ENCODE data around the gene POM121L2. TPM values are rescaled to one million over a fixed set of nuclear protein-coding genes. Genes with fewer than 3 reads are reported as not detected.
A peak's percentile ranks its signal among the peaks of the same experiment; 100 is the strongest.
"Not testable (repeated sequence)": the region's sequence is repeated elsewhere in the genome, so short reads cannot be mapped to it uniquely, and the experiment has no call there.

POM121L2 gene
- total RNA-seq, 1 donor from 2014 or later = not detected

DNA sequence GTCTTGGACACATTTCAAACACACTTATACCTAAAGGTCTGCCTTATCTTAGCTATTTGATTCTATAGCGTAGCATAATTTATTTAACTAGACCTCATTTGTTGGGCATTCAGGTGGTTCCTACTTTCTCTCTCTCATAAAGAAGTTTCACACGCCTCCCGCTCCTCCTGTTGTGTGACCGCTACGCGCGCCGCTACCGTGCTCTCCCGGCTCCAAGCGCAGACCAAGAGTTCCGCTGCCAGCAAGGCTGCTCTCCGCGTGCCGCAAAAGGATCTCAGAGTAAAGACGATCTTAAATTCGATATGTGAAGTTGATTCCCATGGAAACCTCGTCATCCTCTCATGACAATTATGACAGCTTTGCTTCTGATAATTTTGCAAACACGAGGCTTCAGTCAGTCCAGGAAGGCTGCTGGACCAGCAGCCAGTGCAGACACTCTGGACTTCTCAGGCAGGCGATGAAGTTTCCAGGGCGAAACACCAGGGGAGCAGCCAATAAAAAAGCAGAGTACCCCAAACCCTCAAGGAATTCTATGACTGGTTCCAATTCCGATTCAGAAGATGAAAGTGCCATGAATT, 44.1 kb downstream of the POM121L2 start:
- H3K27ac Mint-ChIP-seq (ENCODE audit: unreplicated experiment) = no peak overlapping the region

DNA sequence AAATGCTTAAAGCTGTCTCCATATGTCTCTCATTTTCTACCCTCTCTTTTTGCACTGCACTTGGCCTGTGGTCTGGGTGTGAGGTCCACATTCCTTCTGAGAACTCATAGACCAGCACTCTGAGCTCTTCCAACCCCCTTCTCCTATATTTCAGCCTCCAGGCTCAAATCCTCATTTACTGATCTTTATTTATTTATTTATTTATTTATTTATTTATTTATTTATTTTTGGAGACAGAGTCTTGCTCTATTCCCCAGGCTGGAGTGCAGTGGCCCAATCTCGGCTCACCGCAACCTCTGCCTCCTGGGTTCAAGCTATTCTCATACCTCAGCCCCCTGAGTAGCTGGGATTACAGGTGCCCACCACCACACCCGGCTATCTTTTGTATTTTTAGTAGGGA, 45.1 kb downstream of the POM121L2 start:
- H3K27ac Mint-ChIP-seq (ENCODE audit: unreplicated experiment); H3K9me3 Mint-ChIP-seq (ENCODE audit: unreplicated experiment); H3K36me3 Mint-ChIP-seq (ENCODE audit: unreplicated experiment); H3K4me1 Mint-ChIP-seq (ENCODE audit: low read depth, unreplicated experiment); H3K4me3 Mint-ChIP-seq (ENCODE audit: unreplicated experiment); DNase-seq; H3K27me3 Mint-ChIP-seq (ENCODE audit: unreplicated experiment): not testable (repeated sequence)

More for the DNA sequence above, 44.1 kb downstream of the POM121L2 start:
- H3K27me3 Mint-ChIP-seq (ENCODE audit: unreplicated experiment) = peaks cover 2% of the 10 kb centered on the region
- no peak for TF ChIP-seq CTCF (IDR thresholded peaks at IDR 0.05; ENCODE audit: partially characterized antibody, unreplicated experiment)
- H3K9me3 Mint-ChIP-seq (ENCODE audit: unreplicated experiment) = no peaks in the 10 kb centered on the region
- no peaks in the 10 kb centered on the region for H3K4me1 Mint-ChIP-seq (ENCODE audit: low read depth, unreplicated experiment)
- peak overlapping the region; percentile 81 for H3K4me3 Mint-ChIP-seq (ENCODE audit: unreplicated experiment)
- no peaks in the 10 kb centered on the region for H3K36me3 Mint-ChIP-seq (ENCODE audit: unreplicated experiment)
- DNase-seq = peak; percentile 32

GRCh38 chr6:27263886-27264285, 48.2 kb downstream of the POM121L2 start:
- Mint-ChIP-seq H3K9me3 (ENCODE audit: unreplicated experiment) (no peaks in the 10 kb centered on the region), H3K36me3 (ENCODE audit: unreplicated experiment) (no peaks in the 10 kb centered on the region), H3K27me3 (ENCODE audit: unreplicated experiment) (peaks cover 9% of the 10 kb centered on the region), H3K27ac (ENCODE audit: unreplicated experiment) (no peak overlapping the region), H3K4me3 (ENCODE audit: unreplicated experiment) (no peak overlapping the region), H3K4me1 (ENCODE audit: low read depth, unreplicated experiment) (no peaks in the 10 kb centered on the region)
- no peak for TF ChIP-seq CTCF (IDR thresholded peaks at IDR 0.05; ENCODE audit: partially characterized antibody, unreplicated experiment)
- no peak for DNase-seq

DNA sequence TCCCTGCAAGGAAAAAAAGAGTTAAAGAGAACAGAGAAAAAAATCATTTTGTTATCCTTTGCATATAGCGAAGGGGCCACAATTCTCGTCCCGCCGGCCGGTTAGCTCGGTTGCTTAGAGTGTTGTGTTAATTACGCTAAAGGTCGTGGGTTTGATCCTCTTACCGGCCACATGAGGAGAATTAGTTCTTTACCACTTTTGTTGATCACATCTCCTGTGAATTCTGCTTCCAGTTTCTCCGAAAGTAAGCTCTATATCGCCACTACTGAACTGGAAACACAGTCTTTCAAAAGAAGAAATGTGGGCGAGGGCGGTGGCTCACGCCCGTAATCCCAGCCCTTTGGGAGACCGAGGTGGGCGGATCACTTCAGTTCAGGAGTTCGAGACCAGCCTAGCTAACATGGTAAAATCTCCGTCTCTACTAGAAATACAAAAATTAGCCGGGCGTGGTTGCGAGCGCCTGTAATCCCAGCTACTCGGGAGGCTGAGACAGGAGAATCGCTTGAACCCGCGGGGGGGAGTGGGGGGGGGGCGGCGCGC, 51.2 kb downstream of the POM121L2 start:
- H3K4me3 Mint-ChIP-seq (ENCODE audit: unreplicated experiment) = no peak overlapping the region
- H3K9me3 Mint-ChIP-seq (ENCODE audit: unreplicated experiment) = no peaks in the 10 kb centered on the region
- H3K36me3 Mint-ChIP-seq (ENCODE audit: unreplicated experiment) = no peaks in the 10 kb centered on the region
- H3K27ac Mint-ChIP-seq (ENCODE audit: unreplicated experiment) = no peak overlapping the region
- no peaks in the 10 kb centered on the region for H3K4me1 Mint-ChIP-seq (ENCODE audit: low read depth, unreplicated experiment)
- no peak for TF ChIP-seq CTCF (IDR thresholded peaks at IDR 0.05; ENCODE audit: partially characterized antibody, unreplicated experiment)
- H3K27me3 Mint-ChIP-seq (ENCODE audit: unreplicated experiment) = peaks cover 8% of the 10 kb centered on the region
- no peak for DNase-seq

- no peaks in the 10 kb centered on the region for H3K4me1 Mint-ChIP-seq (ENCODE audit: low read depth, unreplicated experiment)
Measured at GRCh38 chr6:27260369-27260768, 51.7 kb downstream of the POM121L2 start.

More at GRCh38 chr6:27260369-27260768, 51.7 kb downstream of the POM121L2 start:
- Mint-ChIP-seq H3K36me3 (ENCODE audit: unreplicated experiment) (no peaks in the 10 kb centered on the region), H3K4me3 (ENCODE audit: unreplicated experiment) (no peak overlapping the region), H3K27me3 (ENCODE audit: unreplicated experiment) (peaks cover 8% of the 10 kb centered on the region), H3K9me3 (ENCODE audit: unreplicated experiment) (no peaks in the 10 kb centered on the region), H3K27ac (ENCODE audit: unreplicated experiment) (no peak overlapping the region)
- no peak for TF ChIP-seq CTCF (IDR thresholded peaks at IDR 0.05; ENCODE audit: partially characterized antibody, unreplicated experiment)
- no peak for DNase-seq

Other genes with a start within 250 kb of the POM121L2 start
- gene PRSS16, start 64.6 kb downstream of the POM121L2 start, total RNA-seq (ENCODE audit: unreplicated experiment) = 0.64 TPM
- 8.3 TPM for gene ZNF391, start 76.5 kb upstream of the POM121L2 start, total RNA-seq (ENCODE audit: unreplicated experiment)
- gene ZNF184, start 160.8 kb upstream of the POM121L2 start, total RNA-seq (ENCODE audit: unreplicated experiment) = 10.8 TPM

All from glutamatergic neuron (in vitro differentiated cells).